Natural killer cell treated with Interleukin-12 subunit alpha and Interleukin-12 subunit beta and Interleukin-15 and Interleukin-18, amount 100 ng/mL, for 72 hours (primary cell): Measurements from ENCODE around the gene SLAIN1. TPM values are rescaled to one million over a fixed set of nuclear protein-coding genes. Genes with fewer than 3 reads are reported as not detected.

Experiments used
- ATAC-seq, 2 donors: fragments of 150-1000 bp; cut with Tn5 transposase in 1 of 2; sonication (Bioruptor Pico), chemical (Tn5 transposase) in 1 of 2; 2 replicates each; pipeline ENCODE4 v1.10.0; 2021
- DNase-seq: peaks from one replicate; pipeline ENCODE4 v3.0.0; 2022; ENCODE audit warnings: low spot score
- H3K27ac Mint-ChIP-seq, 2 donors: 1 replicate in 1 of 2; 2 replicates in 1 of 2; pipeline ENCODE4 v1.8.0; 2022; ENCODE audit warnings: mixed read lengths in 2 of 2, mild to moderate bottlenecking in 1 of 2, moderate library complexity in 1 of 2
- H3K27me3 Mint-ChIP-seq, 2 donors: 1 replicate in 1 of 2; 2 replicates in 1 of 2; pipeline ENCODE4 v1.8.0; 2022; ENCODE audit warnings: mixed read lengths in 2 of 2
- H3K36me3 Mint-ChIP-seq: one replicate; pipeline ENCODE4 v1.8.0; 2022; ENCODE audit warnings: mixed read lengths
- H3K4me1 Mint-ChIP-seq, 2 donors: 1 replicate in 1 of 2; 2 replicates in 1 of 2; pipeline ENCODE4 v1.8.0; 2022; ENCODE audit warnings: low read depth in 2 of 2, mixed read lengths in 2 of 2, mild to moderate bottlenecking in 1 of 2
- H3K4me3 Mint-ChIP-seq: one replicate; pipeline ENCODE4 v1.8.0; 2022; ENCODE audit warnings: mixed read lengths
- H3K9me3 Mint-ChIP-seq: 2 replicates; pipeline ENCODE4 v1.8.0; 2022; ENCODE audit warnings: mixed read lengths
- total RNA-seq, 2 donors: library from RNA; stranded (reverse); gene quantifications; one replicate each; pipeline ENCODE4 v1.2.3, GENCODE V29; 2022

SLAIN1 gene
- total RNA-seq, 2 donors from 2014 or later = 18.4 to 33.2 TPM

- peak overlapping the region in 1 of 2 donors; percentile 22 for H3K27ac Mint-ChIP-seq
Observed at GRCh38 chr13:77724092-77724491, 26.6 kb downstream of the SLAIN1 start.

GRCh38 chr13:77725071-77725470 lies 27.6 kb downstream of the SLAIN1 start:
- H3K27ac Mint-ChIP-seq = no peak overlapping the region
- H3K27me3 Mint-ChIP-seq = no peaks in the 10 kb centered on the region
- H3K4me3 Mint-ChIP-seq = no peak overlapping the region
- ATAC-seq (no peak), DNase-seq (no peak)
- H3K36me3 Mint-ChIP-seq = peaks cover 22% of the 10 kb centered on the region
- no peaks in the 10 kb centered on the region for H3K9me3 Mint-ChIP-seq
- peaks cover 23 to 36% of the 10 kb centered on the region in 2 donors for H3K4me1 Mint-ChIP-seq

More at GRCh38 chr13:77724092-77724491, 26.6 kb downstream of the SLAIN1 start:
- ATAC-seq = peak in 1 of 2 donors; percentile 27
- Mint-ChIP-seq H3K4me3 (no peak overlapping the region), H3K36me3 (peaks cover 20% of the 10 kb centered on the region), H3K9me3 (no peaks in the 10 kb centered on the region), H3K4me1 (peaks cover 13 to 26% of the 10 kb centered on the region in 2 donors), H3K27me3 (no peaks in the 10 kb centered on the region)
- DNase-seq = no peak

GRCh38 chr13:77728265-77729125 lies 31.0 kb downstream of the SLAIN1 start:
- peaks cover 18 to 30% of the 10 kb centered on the region in 2 donors for H3K4me1 Mint-ChIP-seq
- ATAC-seq (no peak), DNase-seq (no peak)
- no peaks in the 10 kb centered on the region for H3K27me3 Mint-ChIP-seq
- peak overlapping the region; percentile 85 for H3K4me3 Mint-ChIP-seq
- peak overlapping the region; percentile 78 to 82 for H3K27ac Mint-ChIP-seq
- no peaks in the 10 kb centered on the region for H3K9me3 Mint-ChIP-seq
- peaks cover 12% of the 10 kb centered on the region for H3K36me3 Mint-ChIP-seq

- no peaks in the 10 kb centered on the region for H3K27me3 Mint-ChIP-seq
- peak; percentile 96 to 97 for ATAC-seq
- H3K9me3 Mint-ChIP-seq = no peaks in the 10 kb centered on the region
- peaks cover 4% of the 10 kb centered on the region for H3K36me3 Mint-ChIP-seq
- H3K4me1 Mint-ChIP-seq = peaks cover 14 to 23% of the 10 kb centered on the region in 2 donors
- peak overlapping the region; percentile 85 for H3K4me3 Mint-ChIP-seq
- peak; percentile 73 for DNase-seq
- H3K27ac Mint-ChIP-seq = peak overlapping the region; percentile 78 to 82
Observed at GRCh38 chr13:77729502-77730221, 32.2 kb downstream of the SLAIN1 start.

- Mint-ChIP-seq H3K27ac (peak overlapping the region; percentile 78 to 82), H3K27me3 (no peaks in the 10 kb centered on the region), H3K36me3 (peaks cover 4% of the 10 kb centered on the region), H3K4me3 (peak overlapping the region; percentile 12), H3K4me1 (peaks cover 14 to 23% of the 10 kb centered on the region in 2 donors), H3K9me3 (no peaks in the 10 kb centered on the region)
- DNase-seq = no peak
- ATAC-seq = no peak
Observed at GRCh38 chr13:77730572-77730971, 33.1 kb downstream of the SLAIN1 start.

GRCh38 chr13:77732287-77732686 lies 34.8 kb downstream of the SLAIN1 start:
- Mint-ChIP-seq H3K27ac (no peak overlapping the region), H3K4me1 (peaks cover 14 to 23% of the 10 kb centered on the region in 2 donors), H3K9me3 (no peaks in the 10 kb centered on the region), H3K27me3 (no peaks in the 10 kb centered on the region), H3K36me3 (peaks cover 4% of the 10 kb centered on the region), H3K4me3 (no peak overlapping the region)
- DNase-seq (no peak), ATAC-seq (no peak)

- H3K27ac Mint-ChIP-seq = no peak overlapping the region
- H3K4me1 Mint-ChIP-seq = peaks cover 14 to 17% of the 10 kb centered on the region in 2 donors
- no peak for ATAC-seq
- no peak overlapping the region for H3K4me3 Mint-ChIP-seq
- no peaks in the 10 kb centered on the region for H3K9me3 Mint-ChIP-seq
- H3K36me3 Mint-ChIP-seq = peaks cover 4% of the 10 kb centered on the region
- no peaks in the 10 kb centered on the region for H3K27me3 Mint-ChIP-seq
- DNase-seq = no peak
Observed at GRCh38 chr13:77733674-77734073, 36.2 kb downstream of the SLAIN1 start.

GRCh38 chr13:77737583-77738200 lies 40.2 kb downstream of the SLAIN1 start:
- Mint-ChIP-seq H3K27me3 (no peaks in the 10 kb centered on the region), H3K4me3 (no peak overlapping the region), H3K36me3 (no peaks in the 10 kb centered on the region), H3K27ac (no peak overlapping the region), H3K4me1 (peaks cover 10 to 15% of the 10 kb centered on the region in 2 donors), H3K9me3 (no peaks in the 10 kb centered on the region)
- ATAC-seq = peak in 1 of 2 donors; percentile 24
- DNase-seq = no peak

- ATAC-seq (no peak), DNase-seq (no peak)
- no peak overlapping the region for H3K27ac Mint-ChIP-seq
- peaks cover 10 to 15% of the 10 kb centered on the region in 2 donors for H3K4me1 Mint-ChIP-seq
- H3K36me3 Mint-ChIP-seq = no peaks in the 10 kb centered on the region
- H3K27me3 Mint-ChIP-seq = no peaks in the 10 kb centered on the region
- H3K9me3 Mint-ChIP-seq = no peaks in the 10 kb centered on the region
- peak overlapping the region; percentile 6 for H3K4me3 Mint-ChIP-seq
Observed at GRCh38 chr13:77740097-77740735, 42.7 kb downstream of the SLAIN1 start.

GRCh38 chr13:77740931-77741596 lies 43.6 kb downstream of the SLAIN1 start:
- Mint-ChIP-seq H3K36me3 (no peaks in the 10 kb centered on the region), H3K4me3 (no peak overlapping the region), H3K9me3 (no peaks in the 10 kb centered on the region), H3K27ac (no peak overlapping the region), H3K4me1 (peaks cover 10 to 15% of the 10 kb centered on the region in 2 donors), H3K27me3 (no peaks in the 10 kb centered on the region)
- DNase-seq (no peak), ATAC-seq (peak in 1 of 2 donors; percentile 71)

- no peaks in the 10 kb centered on the region for H3K27me3 Mint-ChIP-seq
- ATAC-seq (no peak), DNase-seq (no peak)
- no peaks in the 10 kb centered on the region for H3K36me3 Mint-ChIP-seq
- H3K4me1 Mint-ChIP-seq = peaks cover 10 to 15% of the 10 kb centered on the region in 2 donors
- no peak overlapping the region for H3K4me3 Mint-ChIP-seq
- no peak overlapping the region for H3K27ac Mint-ChIP-seq
- no peaks in the 10 kb centered on the region for H3K9me3 Mint-ChIP-seq
Observed at GRCh38 chr13:77741597-77741972, 44.1 kb downstream of the SLAIN1 start.

GRCh38 chr13:77742801-77743200 lies 45.3 kb downstream of the SLAIN1 start:
- ATAC-seq (no peak), DNase-seq (no peak)
- no peaks in the 10 kb centered on the region for H3K36me3 Mint-ChIP-seq
- H3K27ac Mint-ChIP-seq = no peak overlapping the region
- H3K27me3 Mint-ChIP-seq = no peaks in the 10 kb centered on the region
- H3K4me3 Mint-ChIP-seq = no peak overlapping the region
- no peaks in the 10 kb centered on the region for H3K9me3 Mint-ChIP-seq
- peaks cover 10 to 15% of the 10 kb centered on the region in 2 donors for H3K4me1 Mint-ChIP-seq

- ATAC-seq (no peak), DNase-seq (no peak)
- H3K9me3 Mint-ChIP-seq = no peaks in the 10 kb centered on the region
- no peaks in the 10 kb centered on the region for H3K27me3 Mint-ChIP-seq
- H3K27ac Mint-ChIP-seq = no peak overlapping the region
- H3K4me3 Mint-ChIP-seq = no peak overlapping the region
- peaks cover 3 to 5% of the 10 kb centered on the region in 2 donors for H3K4me1 Mint-ChIP-seq
- no peaks in the 10 kb centered on the region for H3K36me3 Mint-ChIP-seq
Observed at GRCh38 chr13:77745784-77746183, 48.3 kb downstream of the SLAIN1 start.
